ENCODE results near the gene KASH5. TPM values are rescaled to one million over a fixed set of nuclear protein-coding genes. Genes with fewer than 3 reads are reported as not detected.

The KASH5 gene
- total RNA-seq, 1 donor from 2014 or later: not detected

GRCh38 chr19:49374665-49375434 is 13.2 kb upstream of the KASH5 start:
- Mint-ChIP-seq H3K27me3 (ENCODE audit: low read depth) (peaks cover 19% of the 10 kb centered on the region), H3K4me3 (no peak overlapping the region), H3K36me3 (peaks cover 10% of the 10 kb centered on the region), H3K27ac (no peak overlapping the region), H3K9me3 (peaks cover 5% of the 10 kb centered on the region), H3K4me1 (no peaks in the 10 kb centered on the region)
- DNase-seq (ENCODE audit: low spot score in 2 of 2, unreplicated experiment in 2 of 2): no peak
- no peak for TF ChIP-seq CTCF (IDR thresholded peaks at IDR 0.05; ENCODE audit: unreplicated experiment)

DNA sequence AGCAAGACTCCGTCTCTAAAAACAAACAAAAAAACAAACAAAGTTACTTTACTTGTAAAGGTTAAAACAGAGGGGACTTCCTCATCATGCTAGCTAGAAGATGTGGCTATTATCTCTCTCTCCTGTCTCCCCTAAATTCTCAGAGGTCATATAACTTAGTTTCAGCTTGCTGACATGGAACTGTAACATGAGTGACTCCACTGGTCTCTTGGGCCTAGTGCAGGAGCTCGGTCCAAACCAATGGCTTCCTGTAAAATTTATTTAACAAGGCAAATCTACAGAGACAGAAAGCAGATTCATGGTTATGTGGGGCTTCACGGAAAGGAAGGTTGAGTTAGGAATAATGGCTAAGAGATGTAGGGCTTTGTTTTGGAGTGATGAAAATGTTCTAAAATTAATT is 9.5 kb upstream of the KASH5 start:
- H3K27ac Mint-ChIP-seq: no peak overlapping the region
- H3K9me3 Mint-ChIP-seq: peaks cover 11% of the 10 kb centered on the region
- peaks cover 5% of the 10 kb centered on the region for H3K36me3 Mint-ChIP-seq
- TF ChIP-seq CTCF (IDR thresholded peaks at IDR 0.05; ENCODE audit: unreplicated experiment): no peak
- no peak overlapping the region for H3K4me3 Mint-ChIP-seq
- no peak for DNase-seq (ENCODE audit: low spot score in 2 of 2, unreplicated experiment in 2 of 2)
- no peaks in the 10 kb centered on the region for H3K4me1 Mint-ChIP-seq
- peaks cover 19% of the 10 kb centered on the region for H3K27me3 Mint-ChIP-seq (ENCODE audit: low read depth)

GRCh38 chr19:49380391-49380790 is 7.7 kb upstream of the KASH5 start:
- no peak overlapping the region for H3K27ac Mint-ChIP-seq
- peaks cover 15% of the 10 kb centered on the region for H3K9me3 Mint-ChIP-seq
- no peaks in the 10 kb centered on the region for H3K4me1 Mint-ChIP-seq
- peaks cover 14% of the 10 kb centered on the region for H3K27me3 Mint-ChIP-seq (ENCODE audit: low read depth)
- H3K36me3 Mint-ChIP-seq: peaks cover 5% of the 10 kb centered on the region
- no peak for TF ChIP-seq CTCF (IDR thresholded peaks at IDR 0.05; ENCODE audit: unreplicated experiment)
- no peak for DNase-seq (ENCODE audit: low spot score in 2 of 2, unreplicated experiment in 2 of 2)
- H3K4me3 Mint-ChIP-seq: no peak overlapping the region

- no peaks in the 10 kb centered on the region for H3K4me1 Mint-ChIP-seq
- no peak overlapping the region for H3K4me3 Mint-ChIP-seq
- H3K27me3 Mint-ChIP-seq (ENCODE audit: low read depth): peaks cover 3% of the 10 kb centered on the region
- no peak for TF ChIP-seq CTCF (IDR thresholded peaks at IDR 0.05; ENCODE audit: unreplicated experiment)
- no peak for DNase-seq (ENCODE audit: low spot score in 2 of 2, unreplicated experiment in 2 of 2)
- peaks cover 5% of the 10 kb centered on the region for H3K36me3 Mint-ChIP-seq
- H3K27ac Mint-ChIP-seq: no peak overlapping the region
- peaks cover 15% of the 10 kb centered on the region for H3K9me3 Mint-ChIP-seq
These were observed 5.4 kb upstream of the KASH5 start for GRCh38 chr19:49382639-49383038.

DNA sequence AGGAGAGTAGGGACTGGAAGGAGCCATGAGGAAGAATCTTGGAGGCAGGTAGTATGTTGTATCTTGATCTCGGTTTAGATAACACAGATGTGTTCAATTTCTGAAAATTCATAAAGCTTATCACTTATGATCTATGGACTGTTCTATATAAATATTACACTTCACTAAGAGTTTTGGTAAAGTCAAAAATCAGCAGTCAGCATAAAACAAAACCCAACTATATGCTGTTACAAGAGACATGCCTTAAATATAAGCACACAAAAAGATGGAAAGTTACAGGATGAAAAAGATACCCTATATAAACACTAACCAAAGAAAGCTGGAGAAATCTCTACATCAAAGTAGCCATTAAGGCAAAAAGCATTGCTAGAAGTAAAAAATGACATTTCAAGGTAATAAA is 4.5 kb upstream of the KASH5 start:
- Mint-ChIP-seq H3K27me3 (ENCODE audit: low read depth) (peaks cover 3% of the 10 kb centered on the region), H3K27ac (no peak overlapping the region), H3K36me3 (peaks cover 5% of the 10 kb centered on the region), H3K4me1 (no peaks in the 10 kb centered on the region), H3K4me3 (no peak overlapping the region), H3K9me3 (peaks cover 15% of the 10 kb centered on the region)
- DNase-seq (ENCODE audit: low spot score in 2 of 2, unreplicated experiment in 2 of 2): no peak
- no peak for TF ChIP-seq CTCF (IDR thresholded peaks at IDR 0.05; ENCODE audit: unreplicated experiment)
